CD4-positive, alpha-beta T cell (primary cell): Measurements from ENCODE around the gene E2F1. TPM values are rescaled to one million over a fixed set of nuclear protein-coding genes. Genes with fewer than 3 reads are reported as not detected.

Source experiments
- ATAC-seq: fragments of 200-7000 bp; cut with Tn5 transposase; one replicate; pipeline ENCODE4 v1.10.0; 2022; ENCODE audit warnings: mild to moderate bottlenecking; ENCODE audit not compliant: poor library complexity
- CTCF ChIA-PET: fragments of 350-600 bp; sonication (Branson Sonifier 250); formaldehyde crosslinking; loops from one replicate; lab custom pipeline; 2021; ENCODE audit warnings: antibody characterized with exemption, inconsistent platforms; lab: Charles Lee
- POLR2A ChIA-PET: fragments of 350-600 bp; sonication (Branson Sonifier 250); formaldehyde crosslinking; loops from one replicate; lab custom pipeline; 2021; ENCODE audit warnings: antibody characterized with exemption, inconsistent platforms; lab: Charles Lee
- DNase-seq, 14 experiments: peaks; one replicate each; pipeline ENCODE4 v3.0.0-alpha.2; 2013 to 2020; ENCODE audit warnings: mixed read lengths in 2 of 14
- H3K27ac ChIP-seq, 2 donors: one replicate each; pipeline versions ENCODE4 v1.5.1 to v1.7.0; 2013; ENCODE audit warnings: low read length in 2 of 2, low read depth in 1 of 2, mild to moderate bottlenecking in 1 of 2
- H3K27me3 ChIP-seq, 2 experiments: 1 replicate in 1 of 2; 2 replicates in 1 of 2; pipeline versions ENCODE4 v1.6.1 to v1.7.0; 2013; ENCODE audit warnings: low read length in 2 of 2, control low read depth in 1 of 2, mild to moderate bottlenecking in 1 of 2, moderate library complexity in 1 of 2; ENCODE audit not compliant: insufficient read depth in 2 of 2, control insufficient read depth in 1 of 2
- H3K36me3 ChIP-seq: one replicate; pipeline ENCODE4 v1.6.1; 2013; ENCODE audit warnings: low read length, control low read depth; ENCODE audit not compliant: insufficient read depth
- H3K4me1 ChIP-seq: one replicate; pipeline ENCODE4 v1.6.1; 2013; ENCODE audit warnings: low read length, control low read depth; ENCODE audit not compliant: insufficient read depth
- H3K4me3 ChIP-seq: one replicate; pipeline ENCODE4 v1.5.1; 2013; ENCODE audit warnings: mild to moderate bottlenecking, low read length, moderate library complexity
- H3K9me3 ChIP-seq, 2 experiments: 1 replicate in 1 of 2; 2 replicates in 1 of 2; pipeline versions ENCODE4 v1.6.1 to v1.7.0; 2013; ENCODE audit warnings: low read length in 2 of 2, mild to moderate bottlenecking in 2 of 2, control low read depth in 1 of 2, moderate library complexity in 1 of 2; ENCODE audit not compliant: control insufficient read depth in 1 of 2, insufficient read depth in 1 of 2
- H3K27ac Mint-ChIP-seq: one replicate; pipeline ENCODE4 v1.8.0; 2020; ENCODE audit warnings: mixed read lengths
- H3K27me3 Mint-ChIP-seq: one replicate; pipeline ENCODE4 v1.8.0; 2021; ENCODE audit warnings: mixed read lengths
- H3K36me3 Mint-ChIP-seq: one replicate; pipeline ENCODE4 v1.8.0; 2021; ENCODE audit warnings: low read depth, mixed read lengths
- H3K4me1 Mint-ChIP-seq: one replicate; pipeline ENCODE4 v1.8.0; 2021; ENCODE audit warnings: low read depth, mixed read lengths
- H3K4me3 Mint-ChIP-seq: one replicate; pipeline ENCODE4 v1.8.0; 2020; ENCODE audit warnings: mild to moderate bottlenecking, mixed read lengths
- H3K9me3 Mint-ChIP-seq: one replicate; pipeline ENCODE4 v1.8.0; 2020; ENCODE audit warnings: mixed read lengths
- CTCF ChIP-seq: fragments of 200-600 bp; IDR thresholded peaks from one replicate; pipeline ENCODE4 v1.8.0; 2022; ENCODE audit warnings: antibody characterized with exemption, mild to moderate bottlenecking
- intact Hi-C, 2 experiments: fragments of 100-400 bp; cut with DNase I in 1 of 2; cut with micrococcal nuclease in 1 of 2; formaldehyde crosslinking; loops; one replicate each; pipeline versions ENCODE4 v1.15.1 to v1.9.0; 2023 to 2025; cut with DNase I, micrococcal nuclease
- total RNA-seq, 174 experiments: library from RNA in 2 of 174; stranded (reverse) in 2 of 174; gene quantifications; one replicate each; pipeline ENCODE4 v1.2.3 and lab custom pipeline; 2021 to 2026

E2F1 gene
- total RNA-seq, 2 experiments from 2014 or later, result 1.2 to 1.6 TPM

DNA sequence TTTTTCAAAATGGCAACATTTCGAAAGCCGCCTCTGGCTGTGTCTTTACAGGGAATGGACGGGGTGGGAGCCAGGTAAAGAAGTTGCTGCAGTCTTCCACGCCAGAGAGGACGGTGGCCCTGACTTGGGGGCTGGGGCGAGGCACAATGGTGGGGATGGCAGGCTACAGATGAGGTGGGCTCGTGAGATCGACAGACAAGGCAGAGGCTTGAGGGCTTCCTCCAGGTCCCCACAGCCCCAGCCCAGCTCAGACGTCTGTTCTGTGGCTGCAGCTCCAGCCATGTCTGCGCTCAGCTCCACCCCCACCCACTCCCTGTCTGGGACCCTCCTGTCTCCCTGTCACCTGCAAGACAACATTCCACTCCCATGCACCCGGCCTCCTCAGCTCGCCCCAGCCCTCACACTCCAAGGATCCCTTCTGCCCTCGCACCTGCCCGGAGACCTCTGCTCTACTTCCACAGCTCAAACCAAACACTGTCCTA, 31.5 kb downstream of the E2F1 start:
- ChIA-PET CTCF (interaction anchor here (2.8 kb wide), 1 partner anchor 12 kb away, joined by 12 read pairs; the partner anchor contains the start of gene ACTL10), POLR2A (no interaction called here)
- Histone ChIP-seq H3K9me3 (no peaks in the 10 kb centered on the region), H3K4me1 (no peaks in the 10 kb centered on the region), H3K27me3 (no peaks in the 10 kb centered on the region), H3K27ac (no peak overlapping the region), H3K36me3 (no peaks in the 10 kb centered on the region), H3K4me3 (no peak overlapping the region)
- H3K4me1 Mint-ChIP-seq, result no peaks in the 10 kb centered on the region
- H3K27me3 Mint-ChIP-seq, result no peaks in the 10 kb centered on the region
- no peaks in the 10 kb centered on the region for H3K9me3 Mint-ChIP-seq
- no peak overlapping the region for H3K27ac Mint-ChIP-seq
- no peaks in the 10 kb centered on the region for H3K36me3 Mint-ChIP-seq
- intact Hi-C loops, result no loop called here
- DNase-seq, result no peak
- TF ChIP-seq CTCF, result no peak
- ATAC-seq, result no peak
- no peak overlapping the region for H3K4me3 Mint-ChIP-seq

DNA sequence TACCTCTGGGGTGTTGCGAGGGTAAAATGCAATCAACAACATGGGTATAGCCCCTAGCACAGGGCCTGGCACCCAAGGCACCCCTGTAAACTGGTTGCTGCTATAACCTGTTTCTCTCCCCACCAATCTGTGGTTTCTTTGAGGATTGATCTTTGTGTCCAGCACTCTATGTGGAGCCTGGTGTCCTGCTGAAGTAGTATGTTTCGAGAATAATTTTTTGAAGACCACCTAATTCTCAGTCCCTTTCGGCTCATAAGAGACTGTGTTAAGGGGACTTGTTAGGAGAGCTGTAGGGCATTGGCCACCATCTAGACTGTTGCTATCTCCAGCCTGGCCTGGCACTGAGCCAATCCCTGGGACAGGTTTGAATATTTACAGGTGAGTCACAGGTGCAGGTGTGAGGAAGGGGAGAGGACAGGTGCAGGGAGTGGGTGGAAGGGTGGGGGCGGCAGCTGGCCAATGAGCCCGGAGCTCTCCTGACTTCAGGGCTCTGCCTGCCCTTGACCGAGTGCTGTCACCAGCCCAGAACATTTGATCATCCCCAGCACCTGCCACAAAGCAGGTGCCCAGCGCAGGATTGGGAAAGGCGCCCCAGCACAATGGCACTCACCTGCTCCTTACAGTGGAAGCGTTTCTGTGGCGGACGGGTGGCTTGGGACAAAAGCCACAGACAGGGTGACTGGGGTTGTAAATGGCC, 32.1 kb downstream of the E2F1 start:
- Mint-ChIP-seq H3K27me3 (no peaks in the 10 kb centered on the region), H3K4me1 (no peaks in the 10 kb centered on the region), H3K36me3 (no peaks in the 10 kb centered on the region), H3K9me3 (no peaks in the 10 kb centered on the region), H3K27ac (no peak overlapping the region), H3K4me3 (no peak overlapping the region)
- ATAC-seq, result no peak
- POLR2A ChIA-PET, result no interaction called here
- intact Hi-C loops, result no loop called here
- H3K27ac ChIP-seq, result no peak overlapping the region
- no peaks in the 10 kb centered on the region for H3K9me3 ChIP-seq
- peak in 1 of 14 experiments; percentile 16 for DNase-seq
- H3K4me1 ChIP-seq, result no peaks in the 10 kb centered on the region
- CTCF ChIA-PET, result interaction anchor here (2.8 kb wide), 1 partner anchor 13 kb away, joined by 12 read pairs; the partner anchor contains the start of gene ACTL10
- TF ChIP-seq CTCF, result no peak
- H3K4me3 ChIP-seq, result no peak overlapping the region
- no peaks in the 10 kb centered on the region for H3K27me3 ChIP-seq
- no peaks in the 10 kb centered on the region for H3K36me3 ChIP-seq

- no peaks in the 10 kb centered on the region for H3K9me3 ChIP-seq
- no peaks in the 10 kb centered on the region for H3K4me1 ChIP-seq
- no peaks in the 10 kb centered on the region for H3K36me3 ChIP-seq
- intact Hi-C loops, result no loop called here
- DNase-seq, result peak in 9 of 14 experiments; percentile 24 to 61 (median 35)
- Mint-ChIP-seq H3K36me3 (no peaks in the 10 kb centered on the region), H3K4me3 (no peak overlapping the region), H3K9me3 (no peaks in the 10 kb centered on the region), H3K27me3 (no peaks in the 10 kb centered on the region), H3K27ac (no peak overlapping the region), H3K4me1 (no peaks in the 10 kb centered on the region)
- TF ChIP-seq CTCF, result peak; percentile 58
- ATAC-seq, result peak; percentile 41
- H3K27me3 ChIP-seq, result no peaks in the 10 kb centered on the region
- no peak overlapping the region for H3K4me3 ChIP-seq
- H3K27ac ChIP-seq, result no peak overlapping the region
- CTCF ChIA-PET, result interaction anchor here (2.8 kb wide), 1 partner anchor 14 kb away, joined by 12 read pairs; the partner anchor contains the start of gene ACTL10
- POLR2A ChIA-PET, result interaction anchor here (0.6 kb wide), 1 partner anchor 10 kb away, joined by 3 read pairs; no protein-coding TSS in a partner anchor
These were observed 32.8 kb downstream of the E2F1 start for GRCh38 chr20:33653218-33653899.
